GM19240 (cell line): ENCODE measurements around the gene THADA.

Source experiments
- DNase-seq: peaks from one replicate; pipeline ENCODE4 v3.0.0; 2011; ENCODE audit warnings: low spot score; ENCODE audit not compliant: insufficient read length

Gene THADA

GRCh38 chr2:43328133-43328532 lies 267.7 kb downstream of the THADA start:
- no peak for DNase-seq

DNA sequence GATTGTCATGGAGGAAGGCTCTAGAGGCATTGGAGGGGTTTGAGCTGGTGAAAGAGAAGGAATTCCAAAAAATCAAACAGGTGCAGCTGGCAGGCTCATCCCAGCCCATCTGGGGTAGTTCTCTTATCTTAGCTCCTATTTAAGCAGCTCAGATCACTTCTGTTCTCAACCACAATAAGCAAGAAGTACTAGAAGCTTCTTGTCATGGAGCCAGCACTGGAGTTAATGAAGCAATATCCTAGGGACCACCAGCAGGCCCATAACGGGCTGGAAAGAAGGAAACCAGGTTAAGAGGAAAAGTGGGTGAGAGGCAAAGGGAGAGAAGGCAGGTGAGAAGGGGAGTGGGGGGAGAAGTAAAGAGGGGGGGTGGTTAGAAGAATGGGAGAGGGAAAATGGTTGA lies 268.7 kb downstream of the THADA start:
- no peak for DNase-seq

GRCh38 chr2:43326101-43326825 lies 269.6 kb downstream of the THADA start:
- no peak for DNase-seq

GRCh38 chr2:43325107-43325811 lies 270.6 kb downstream of the THADA start:
- no peak for DNase-seq

DNA sequence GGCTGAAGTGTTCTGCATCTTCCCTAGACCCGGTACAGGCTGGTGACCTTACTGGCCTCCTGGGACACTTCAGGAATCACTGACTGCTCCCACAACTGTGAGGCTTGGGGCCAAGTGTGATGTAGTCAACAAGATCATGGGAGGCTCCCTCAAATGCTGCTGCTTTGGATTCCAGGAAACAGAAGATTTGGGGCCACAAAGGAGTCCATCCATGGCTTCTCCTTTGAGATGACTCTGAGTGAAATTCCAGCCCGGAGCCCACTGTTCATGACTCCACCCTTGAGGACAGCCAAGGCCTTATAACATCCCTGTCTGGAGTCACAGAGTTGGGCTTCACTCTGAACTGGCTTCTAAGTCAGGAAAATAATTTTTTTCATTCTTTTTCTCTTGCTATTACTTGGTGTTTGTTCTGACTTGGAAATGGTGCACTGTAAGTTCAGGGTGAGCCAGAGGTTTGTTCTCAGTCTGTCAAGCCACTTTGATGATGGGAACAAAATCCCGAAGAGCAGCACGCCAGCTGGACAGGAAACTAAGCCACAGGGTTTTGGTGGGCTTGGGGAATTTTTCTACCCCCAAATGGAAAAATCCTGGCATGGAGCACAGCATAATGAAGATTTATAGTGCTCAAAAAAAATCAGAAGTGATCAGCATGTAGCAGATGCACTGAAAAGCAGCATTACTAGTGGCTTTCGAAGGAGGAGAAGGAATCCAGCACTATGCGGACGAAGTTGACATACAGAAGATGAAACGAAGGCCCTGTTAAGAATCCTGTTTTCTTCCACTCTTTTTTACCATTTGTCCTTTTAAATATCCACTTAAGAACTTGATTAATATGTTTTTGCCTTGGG lies 271.4 kb downstream of the THADA start:
- no peak for DNase-seq

DNA sequence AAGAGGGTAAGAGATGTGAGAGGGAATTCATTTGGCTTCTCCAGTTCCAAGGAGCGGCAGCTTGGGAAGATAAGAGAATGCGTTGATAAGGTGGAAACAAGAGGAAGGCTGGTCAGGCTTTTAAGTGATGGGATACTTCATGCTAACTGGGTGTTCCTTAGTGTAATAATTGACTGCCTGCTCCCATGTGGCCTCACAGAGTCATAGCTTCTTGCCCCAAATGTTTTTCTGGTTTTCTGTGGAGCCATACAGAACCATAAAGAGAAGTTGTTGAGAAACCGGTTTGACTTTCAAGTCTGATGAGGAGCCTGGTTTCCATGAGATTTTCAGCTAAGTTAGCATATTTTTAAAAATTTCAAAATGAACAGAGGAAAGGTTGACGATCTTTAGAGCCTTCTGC lies 272.0 kb downstream of the THADA start:
- DNase-seq = no peak

DNA sequence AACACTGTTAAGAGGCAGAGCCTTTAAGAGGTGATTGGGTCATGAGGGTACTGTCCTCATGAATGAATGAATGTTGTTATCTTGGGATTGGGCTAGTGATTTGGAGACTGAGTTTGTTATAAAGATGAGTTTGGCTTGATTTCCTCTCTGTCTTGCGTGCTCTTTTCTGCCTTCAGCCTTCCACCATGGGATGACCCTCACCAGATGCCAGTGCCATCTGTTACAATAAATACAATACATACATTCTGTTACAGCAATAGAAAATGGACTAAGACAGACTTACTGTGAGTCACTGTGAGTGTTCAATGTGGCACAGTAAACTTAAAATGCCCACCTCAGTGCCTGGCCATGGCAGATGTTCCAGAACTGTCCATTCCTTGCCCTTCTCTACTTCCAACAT lies 274.4 kb downstream of the THADA start:
- DNase-seq = no peak

DNA sequence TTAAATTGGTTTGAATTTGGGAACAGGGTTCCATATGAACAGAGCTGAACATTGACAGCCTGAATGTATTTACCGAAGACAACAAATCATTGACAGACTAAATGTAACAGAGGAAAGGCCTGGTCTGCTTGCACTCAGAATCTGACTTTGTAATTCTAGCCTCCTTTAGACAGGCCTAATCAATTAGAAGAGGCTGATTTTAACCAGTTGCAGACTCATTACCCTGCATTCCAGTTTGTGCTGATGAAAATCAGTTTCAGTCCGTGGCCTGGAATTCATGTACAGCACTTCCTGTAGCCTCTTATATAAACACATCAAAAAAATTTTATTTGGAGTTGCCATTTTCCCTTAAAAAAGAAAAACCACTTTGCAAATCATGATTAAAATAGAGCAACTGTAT lies 276.3 kb downstream of the THADA start:
- no peak for DNase-seq

DNA sequence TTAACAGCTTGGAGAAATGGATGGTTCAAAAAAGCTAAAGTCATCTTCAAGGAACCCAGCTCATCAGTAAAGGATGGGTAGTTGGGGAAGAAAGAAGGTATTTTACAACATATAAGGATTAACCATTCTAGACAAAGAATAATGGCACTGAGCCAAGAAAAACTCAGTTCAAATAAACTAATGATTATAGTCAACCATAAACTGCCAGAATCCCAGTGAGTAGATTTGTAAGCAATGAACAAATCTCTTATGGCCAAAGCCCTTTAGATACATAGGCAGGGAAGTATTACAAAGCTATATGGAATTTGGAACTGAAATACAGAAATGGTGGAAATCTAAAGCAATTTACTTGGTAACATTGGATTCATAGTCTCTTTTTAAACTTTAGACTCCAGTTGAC lies 277.0 kb downstream of the THADA start:
- no peak for DNase-seq

DNA sequence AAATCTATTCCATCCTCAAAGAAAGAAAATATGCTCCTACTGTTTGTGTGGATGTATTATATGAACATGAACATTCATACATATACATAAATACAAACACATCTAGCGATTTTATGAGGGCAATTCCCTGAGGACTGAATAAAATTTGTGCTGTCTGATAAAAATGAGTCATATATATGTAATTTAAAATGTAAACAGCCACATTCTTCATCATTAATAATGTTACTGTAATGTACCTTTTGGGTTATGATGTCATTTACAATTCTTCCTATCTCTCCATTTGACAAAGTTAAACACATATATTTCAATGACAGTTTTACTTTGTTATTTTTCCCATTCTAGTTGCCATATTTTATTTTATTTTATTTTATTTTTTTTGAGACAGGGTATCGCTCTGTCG lies 278.2 kb downstream of the THADA start:
- no peak for DNase-seq

- DNase-seq = no peak
Measured at GRCh38 chr2:43317194-43317593, 278.6 kb downstream of the THADA start.

DNA sequence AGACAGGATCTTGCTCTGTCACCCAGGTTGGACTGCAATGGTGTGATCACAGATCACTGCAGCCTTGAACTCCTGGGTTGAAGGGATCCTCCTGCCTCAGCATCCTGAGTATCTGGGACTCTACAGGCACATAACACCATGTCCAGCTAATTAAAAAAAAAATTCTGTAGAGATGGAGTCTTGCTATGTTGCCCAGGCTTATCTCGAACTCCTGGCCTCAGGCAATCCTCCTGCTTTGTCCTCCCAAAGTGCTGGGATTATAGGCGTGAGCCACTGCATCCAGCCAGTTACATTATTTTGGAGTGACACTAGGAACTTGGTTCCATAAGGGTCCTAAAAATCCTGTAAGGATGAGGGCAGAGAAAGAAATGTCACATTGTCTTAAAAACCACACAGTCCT lies 280.4 kb downstream of the THADA start:
- no peak for DNase-seq

DNA sequence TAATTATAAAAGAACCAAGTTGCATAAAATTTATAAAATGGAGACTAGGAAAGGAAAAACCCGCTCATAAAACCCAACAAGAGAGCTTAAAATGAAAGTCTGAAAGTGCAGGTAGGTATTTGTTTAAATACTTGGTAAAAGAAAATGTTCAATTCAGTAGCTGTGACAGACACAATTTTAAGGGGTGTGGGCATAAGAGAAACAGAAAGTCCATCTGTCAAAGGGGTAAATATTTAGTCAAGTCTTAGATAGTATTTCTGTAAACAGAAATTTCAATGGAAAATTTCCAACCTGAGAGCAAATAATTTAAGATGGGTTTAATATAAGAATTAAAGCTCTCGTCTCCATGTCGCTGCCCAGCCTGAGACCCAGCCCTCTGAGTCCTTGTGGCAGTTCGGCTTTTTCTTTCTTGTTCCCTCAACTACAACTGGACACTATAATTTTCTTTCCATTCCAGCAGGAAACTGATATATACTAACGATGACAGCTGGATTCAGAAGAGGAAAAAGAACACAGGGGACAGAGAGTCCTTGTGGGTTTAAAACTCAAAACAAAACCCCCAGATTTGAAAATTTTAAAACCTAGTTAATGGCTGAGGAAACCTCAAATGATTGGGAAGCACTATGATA lies 281.4 kb downstream of the THADA start:
- DNase-seq = no peak

GRCh38 chr2:43313642-43314017 lies 282.2 kb downstream of the THADA start:
- no peak for DNase-seq

DNA sequence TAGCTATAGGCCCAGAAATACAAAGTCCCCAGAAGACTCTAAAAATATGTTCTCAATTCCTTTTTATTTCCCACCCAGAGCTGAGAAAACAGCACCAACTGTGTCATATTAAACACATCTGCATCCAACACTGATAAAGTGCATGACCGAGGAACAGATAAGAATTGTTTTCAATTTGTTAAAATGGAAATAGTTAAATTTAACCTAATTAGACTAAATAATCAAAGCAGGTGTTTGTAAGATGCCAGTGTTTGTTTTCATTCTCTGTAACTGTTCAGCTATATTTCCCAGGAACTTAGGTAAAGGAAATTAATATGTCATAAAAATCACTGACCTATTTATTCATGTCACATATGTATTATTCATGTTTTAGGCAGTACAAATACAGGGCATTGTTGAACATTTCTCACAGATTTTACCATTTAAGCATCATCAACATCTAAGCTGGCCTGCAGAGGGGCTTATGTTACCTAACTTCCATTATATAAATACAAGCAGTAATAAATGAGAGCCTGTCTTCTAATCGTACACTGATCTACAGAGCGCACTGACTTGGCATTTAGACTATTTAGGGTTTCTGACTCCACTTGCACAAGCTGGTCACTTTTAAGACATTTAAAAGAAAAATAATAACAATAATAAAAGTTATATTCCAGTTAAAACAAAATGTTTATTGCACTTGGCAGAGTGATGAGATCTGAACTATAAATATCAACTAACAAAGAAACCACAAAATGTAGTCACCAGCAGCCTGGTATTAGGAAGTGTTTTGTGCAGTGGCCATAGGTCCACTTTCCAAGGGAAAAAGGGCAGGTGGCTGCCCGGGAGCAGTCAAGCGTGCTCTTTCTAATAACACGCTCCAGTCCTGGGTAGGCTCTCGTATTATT lies 282.8 kb downstream of the THADA start:
- no peak for DNase-seq

GRCh38 chr2:43311276-43311675 lies 284.6 kb downstream of the THADA start:
- no peak for DNase-seq

GRCh38 chr2:43309935-43310334 lies 285.9 kb downstream of the THADA start:
- no peak for DNase-seq

GRCh38 chr2:43307973-43308372 lies 287.9 kb downstream of the THADA start:
- no peak for DNase-seq

- DNase-seq = no peak
Measured at GRCh38 chr2:43307046-43307445, 288.8 kb downstream of the THADA start.

- DNase-seq = no peak
Measured at GRCh38 chr2:43306197-43306596, 289.6 kb downstream of the THADA start.

GRCh38 chr2:43305517-43305916 lies 290.3 kb downstream of the THADA start:
- DNase-seq = no peak
